ENCODE results near the gene REL.
"Not testable (repeated sequence)": the region's sequence is repeated elsewhere in the genome, so short reads cannot be mapped to it uniquely, and the experiment has no call there.

The REL gene

DNA sequence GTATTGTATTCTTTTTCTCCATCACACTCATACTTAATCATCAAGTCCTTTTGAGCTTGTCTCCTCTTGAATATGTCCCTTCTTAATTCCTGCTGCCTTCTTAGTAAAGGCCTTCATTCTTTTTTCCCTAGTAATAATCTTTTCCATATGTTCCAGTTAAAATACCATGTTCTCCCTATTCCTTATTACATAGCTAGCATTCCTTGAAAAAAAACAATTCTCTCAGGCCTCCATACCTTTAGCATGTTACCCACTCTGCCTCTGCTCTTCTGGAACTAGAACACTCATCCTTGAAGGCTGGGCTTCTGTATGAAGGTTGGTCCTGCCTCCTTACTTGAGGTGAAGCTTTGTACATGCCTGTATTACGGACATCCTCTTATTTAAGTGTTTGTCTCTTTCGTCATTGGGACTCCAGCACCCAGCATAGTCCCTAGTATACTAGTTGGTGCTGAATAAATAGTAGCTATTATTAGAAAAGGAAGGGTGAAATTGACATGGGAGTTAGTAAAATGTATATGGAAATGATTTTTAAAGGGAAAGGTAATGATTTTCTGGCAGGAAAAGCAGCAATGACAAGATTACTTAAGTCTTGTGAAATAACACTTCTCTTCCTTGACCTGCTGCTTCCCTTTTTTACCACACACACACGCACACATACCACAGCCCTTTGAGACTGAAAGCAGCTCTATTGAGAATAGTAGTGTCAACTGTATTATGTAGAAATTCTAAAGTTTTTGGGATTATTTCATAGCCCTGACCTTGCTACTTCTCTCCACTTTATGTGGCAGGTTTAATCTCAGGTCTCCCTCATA, 45.6 kb downstream of the REL start:
- DNase-seq = peak; percentile 89 to 92

DNA sequence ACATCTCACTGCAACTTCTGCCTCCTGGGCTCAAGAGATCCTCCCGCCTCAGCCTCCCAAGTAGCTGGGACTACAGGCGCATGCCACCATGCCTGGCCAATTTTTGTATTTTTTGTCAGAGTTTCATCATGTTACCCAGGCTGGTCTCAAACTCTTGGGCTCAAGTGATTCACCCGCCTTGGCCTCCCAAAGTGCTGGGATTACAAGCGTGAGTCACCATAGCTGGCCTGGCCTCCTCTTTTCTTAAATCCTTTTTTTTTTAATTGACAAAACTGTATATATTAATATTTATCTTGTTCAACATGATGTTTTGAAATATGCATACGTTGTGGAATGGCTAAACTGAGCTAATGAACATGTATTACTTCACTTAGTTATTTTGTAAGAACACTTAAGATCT, 50.7 kb downstream of the REL start:
- DNase-seq = not testable (repeated sequence)

DNA sequence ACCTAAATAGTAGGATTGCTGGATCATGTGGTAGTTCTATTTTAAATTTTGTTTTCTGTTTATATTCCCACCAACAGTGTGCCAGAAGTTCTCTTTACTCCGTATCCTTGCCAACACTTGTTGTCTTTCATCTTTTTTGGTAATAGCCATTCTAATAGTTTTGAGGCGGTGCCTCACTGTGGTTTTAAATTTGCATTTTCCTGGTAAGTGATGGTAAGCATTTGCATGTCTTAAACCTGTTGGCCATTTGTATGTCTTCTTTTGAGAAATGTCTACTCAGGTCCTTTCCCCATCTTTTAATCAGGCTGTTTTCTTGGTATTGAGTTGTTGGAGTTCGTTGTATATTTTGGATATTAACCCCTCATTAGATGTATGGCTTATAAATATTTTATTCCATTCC, 51.6 kb downstream of the REL start:
- no peak for DNase-seq

DNA sequence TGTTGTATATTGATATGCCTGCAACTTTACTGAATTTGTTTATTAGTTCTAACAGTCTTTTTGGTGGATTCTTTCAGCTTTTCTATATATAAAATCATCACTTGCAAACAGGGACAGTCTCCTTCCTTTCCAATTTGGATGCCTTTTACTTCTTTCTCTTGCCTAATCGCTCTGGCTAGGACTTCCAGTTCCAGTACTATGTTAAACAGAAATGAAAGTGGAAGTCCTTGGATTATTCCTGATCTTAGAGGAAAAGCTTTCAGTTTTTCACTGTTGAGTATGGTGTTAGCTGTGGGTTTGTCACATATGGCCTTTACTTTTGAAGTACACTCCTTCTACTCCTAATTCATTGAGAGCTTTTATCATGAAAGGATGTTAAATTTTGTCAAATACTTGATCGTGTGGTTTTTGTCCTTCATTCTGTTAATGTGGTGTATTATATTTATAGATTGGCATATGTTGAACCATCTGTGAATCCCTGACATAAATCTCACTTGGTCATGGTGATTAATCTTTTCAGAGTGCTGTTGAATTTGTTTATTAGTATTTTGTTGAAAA, 52.9 kb downstream of the REL start:
- DNase-seq = no peak

DNA sequence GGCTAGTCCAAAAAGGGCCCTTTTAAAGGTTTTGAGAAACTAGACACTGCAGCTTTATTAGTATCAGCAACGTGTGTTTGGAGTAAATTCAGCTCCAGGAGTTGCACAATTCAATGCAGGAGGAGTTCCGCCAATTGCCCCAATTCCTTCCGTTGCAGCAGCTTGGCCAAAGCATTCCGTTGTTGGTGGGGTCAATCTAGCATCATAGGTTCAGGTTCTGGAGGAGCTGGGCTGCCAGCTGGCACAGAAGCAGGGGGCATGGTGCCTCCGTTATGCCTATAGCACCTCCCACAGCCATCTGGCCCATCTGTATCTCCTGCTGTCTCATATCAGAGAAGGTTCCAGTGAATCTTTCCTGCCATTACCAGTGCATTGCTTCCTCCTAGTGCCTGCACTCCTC, 55.4 kb downstream of the REL start:
- DNase-seq = no peak

DNA sequence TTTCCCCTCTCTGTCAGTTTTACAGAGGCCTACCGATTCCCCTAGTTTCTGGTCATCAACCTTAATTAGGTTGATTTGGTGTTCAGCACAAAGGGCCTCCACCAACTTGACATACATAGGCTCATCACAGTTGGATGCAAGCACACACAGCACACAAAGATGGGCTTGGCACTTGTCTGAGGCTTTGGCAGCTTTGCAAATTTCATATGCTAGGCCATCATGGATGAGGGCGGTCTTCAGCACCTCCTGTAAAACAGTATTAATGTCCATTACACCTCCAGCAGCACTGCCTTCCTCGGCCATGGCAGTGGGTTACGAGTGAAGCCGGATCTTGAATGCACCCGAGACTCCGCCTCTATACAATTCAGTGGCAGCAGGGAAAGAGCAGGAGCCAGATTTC, 56.9 kb downstream of the REL start:
- no peak for DNase-seq

DNA sequence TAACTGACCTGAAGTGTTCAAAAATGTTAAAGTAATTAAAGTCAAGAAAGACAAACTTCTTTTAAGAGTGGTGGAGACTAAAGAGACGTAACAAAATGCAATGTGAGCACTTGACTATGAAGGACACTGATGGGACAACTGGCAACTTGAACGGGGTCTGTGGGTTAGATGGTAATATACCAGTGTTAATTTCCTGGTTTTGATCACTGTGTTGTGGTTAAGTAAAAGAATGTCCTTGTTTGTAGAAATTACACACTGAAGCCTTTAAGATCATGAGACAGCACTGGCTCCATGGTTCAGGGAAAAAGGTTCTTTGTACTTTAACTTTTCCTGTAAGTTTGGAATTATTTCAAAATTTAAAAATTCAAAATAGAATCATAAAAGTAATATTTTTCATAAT, 58.2 kb downstream of the REL start:
- no peak for DNase-seq

DNA sequence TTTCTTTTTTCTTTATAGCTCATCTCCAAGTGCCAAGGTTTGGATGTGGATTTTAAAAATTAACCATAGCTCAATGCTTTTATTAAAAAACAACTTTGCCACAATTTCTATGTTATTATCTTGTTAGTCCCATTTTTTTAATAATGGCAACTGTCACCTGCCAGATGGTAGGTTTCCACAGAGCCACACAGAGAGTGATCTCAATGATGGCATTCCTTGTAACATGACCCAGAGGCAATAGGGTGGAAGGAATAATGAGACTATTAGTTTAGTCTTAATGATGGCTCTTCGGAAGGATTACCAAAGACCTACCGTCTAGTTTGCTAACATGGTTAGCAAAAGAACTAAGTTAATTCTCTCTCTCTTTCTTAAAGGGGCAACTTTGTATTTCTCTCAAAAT, 64.0 kb downstream of the REL start:
- DNase-seq = no peak

DNA sequence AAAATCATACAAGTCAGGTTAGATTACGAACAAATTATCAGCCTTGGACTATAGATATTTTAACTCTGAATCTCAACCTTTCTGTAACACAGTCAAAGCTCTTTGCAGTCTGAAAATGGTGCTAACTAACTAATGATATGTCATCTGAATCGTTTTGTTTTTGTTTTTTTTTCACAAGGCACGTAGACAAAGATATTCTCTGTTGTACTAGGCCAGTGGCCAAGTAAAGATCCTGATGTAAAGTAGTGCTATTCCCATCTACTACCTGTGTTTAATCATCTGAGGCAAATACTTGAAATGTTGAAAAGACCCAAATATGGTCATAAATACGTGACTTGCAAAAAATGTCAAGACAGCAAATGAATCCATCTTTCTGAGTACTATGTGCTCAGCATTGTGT, 65.7 kb downstream of the REL start:
- DNase-seq = no peak

DNA sequence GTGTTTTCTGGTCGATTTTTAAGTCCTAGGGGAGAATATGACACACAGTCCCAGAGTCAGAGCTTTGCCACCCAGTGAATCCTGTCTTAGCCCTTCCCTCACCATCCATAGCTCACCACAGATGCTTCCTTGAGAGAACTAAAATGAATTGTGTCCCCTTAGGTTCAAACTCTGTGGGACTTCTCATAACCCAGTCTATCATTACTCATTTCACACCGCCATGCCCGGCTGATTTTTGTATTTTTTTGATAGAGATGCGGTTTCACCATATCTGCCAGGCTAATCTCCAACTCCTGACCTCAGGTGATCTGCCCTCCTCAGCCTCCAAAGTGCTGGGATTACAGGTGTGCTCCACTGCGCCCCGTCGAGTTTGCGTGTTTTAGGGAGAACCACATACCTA, 66.8 kb downstream of the REL start:
- DNase-seq = no peak

DNA sequence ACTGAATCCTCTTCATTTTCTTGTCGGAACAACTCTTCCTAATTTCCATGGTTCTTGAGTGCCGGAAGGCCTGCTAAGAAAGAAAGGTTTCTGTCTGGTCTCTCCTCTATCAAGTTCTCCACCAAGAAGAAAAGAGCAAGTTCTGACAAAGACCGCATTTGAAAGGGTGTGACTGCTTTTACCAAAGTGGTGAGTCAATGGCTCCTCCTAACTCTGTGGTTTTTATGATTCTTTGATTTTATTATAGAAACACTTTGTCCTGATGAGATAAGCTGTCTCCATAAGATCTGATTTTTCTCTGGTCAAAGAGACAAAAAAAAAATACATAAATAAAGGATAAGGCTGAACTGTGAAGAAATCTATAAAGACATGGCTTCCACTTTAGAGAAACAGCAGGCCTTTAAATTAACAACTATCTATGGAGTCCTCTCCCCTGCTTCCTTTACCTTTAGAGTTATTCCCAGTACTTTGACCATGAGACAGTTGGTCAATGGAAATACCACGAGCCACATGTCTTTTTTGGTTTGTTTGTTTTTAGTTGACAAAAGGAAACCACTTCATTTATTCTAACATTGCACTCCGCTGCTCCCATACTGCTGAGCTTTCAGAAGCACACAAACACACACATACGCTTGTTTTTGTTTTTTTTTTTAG, 67.7 kb downstream of the REL start:
- DNase-seq = no peak

DNA sequence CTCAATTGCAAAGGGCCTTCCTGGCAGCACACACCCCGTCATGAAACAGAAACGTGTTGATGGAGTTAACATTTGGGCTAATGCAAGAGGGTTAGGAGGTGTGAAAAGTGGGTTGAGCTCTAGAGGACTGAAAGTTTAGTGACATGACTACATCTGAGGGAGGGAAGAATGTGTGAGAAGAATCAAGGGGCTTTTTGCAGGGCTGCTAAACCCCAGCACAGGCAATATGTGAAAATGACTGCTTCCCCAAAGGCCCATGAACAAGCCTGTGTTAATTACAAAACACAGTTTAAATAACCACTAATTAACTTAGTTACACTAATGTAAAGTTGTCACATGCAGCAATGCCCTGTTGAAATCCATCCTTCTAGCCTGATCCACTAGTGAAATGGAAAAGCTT, 72.8 kb downstream of the REL start:
- DNase-seq = no peak

DNA sequence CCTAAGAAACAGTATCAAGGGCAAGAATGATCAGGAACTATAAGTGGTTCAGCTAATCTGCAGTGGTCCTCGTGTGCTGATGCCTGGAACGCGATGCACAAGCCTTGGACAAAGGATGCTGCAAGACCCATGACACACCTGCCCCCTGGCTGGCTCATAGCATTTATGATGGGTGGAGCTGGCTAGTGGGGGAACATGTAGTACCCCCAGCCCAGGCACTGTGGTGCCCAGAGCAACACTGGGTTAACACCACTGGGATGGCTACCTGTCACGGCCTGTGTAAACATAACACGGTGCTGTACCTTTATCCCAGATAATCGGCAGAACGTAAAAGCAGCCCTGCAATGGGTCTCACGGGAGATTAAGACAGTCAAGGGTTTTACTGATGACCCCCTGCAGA, 75.8 kb downstream of the REL start:
- DNase-seq = no peak

DNA sequence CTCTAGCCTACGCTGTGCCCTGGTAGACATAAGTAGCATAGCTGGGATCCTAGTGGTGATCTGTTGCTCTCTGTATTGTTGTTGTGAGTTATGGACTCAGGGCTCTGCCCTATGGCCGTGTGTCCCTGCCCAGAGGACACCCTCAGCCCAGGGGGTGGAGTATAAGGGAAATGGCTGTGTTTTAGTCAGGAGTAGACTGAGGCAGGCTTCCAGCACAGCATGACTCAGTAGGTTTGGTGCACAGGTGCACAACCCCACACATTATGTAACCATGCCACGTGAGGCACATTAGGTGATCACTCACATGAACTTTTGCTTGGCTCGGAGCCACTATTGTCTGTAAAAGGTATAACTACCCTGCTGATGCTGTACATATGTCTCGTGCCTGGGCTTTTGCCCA, 76.3 kb downstream of the REL start:
- DNase-seq = no peak

DNA sequence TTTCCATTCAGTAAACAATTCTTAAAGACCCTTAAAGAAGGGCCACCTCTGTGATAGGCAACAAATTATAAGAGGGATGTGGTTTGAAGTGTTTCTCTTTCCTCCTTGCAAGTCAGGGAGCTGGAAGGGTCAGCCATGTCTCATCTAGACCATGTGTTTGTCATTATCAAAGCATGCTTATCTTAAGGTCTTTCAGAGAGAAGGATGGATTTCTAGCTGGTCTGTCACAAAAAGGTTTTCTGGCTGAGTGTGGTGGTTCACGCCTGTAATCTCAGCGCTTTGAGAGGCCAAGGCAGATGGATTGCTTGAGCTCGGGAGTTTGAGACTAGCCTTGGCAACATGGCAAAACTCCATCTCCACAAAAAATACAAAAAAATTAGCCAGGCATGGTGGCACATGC, 77.0 kb downstream of the REL start:
- DNase-seq = no peak

DNA sequence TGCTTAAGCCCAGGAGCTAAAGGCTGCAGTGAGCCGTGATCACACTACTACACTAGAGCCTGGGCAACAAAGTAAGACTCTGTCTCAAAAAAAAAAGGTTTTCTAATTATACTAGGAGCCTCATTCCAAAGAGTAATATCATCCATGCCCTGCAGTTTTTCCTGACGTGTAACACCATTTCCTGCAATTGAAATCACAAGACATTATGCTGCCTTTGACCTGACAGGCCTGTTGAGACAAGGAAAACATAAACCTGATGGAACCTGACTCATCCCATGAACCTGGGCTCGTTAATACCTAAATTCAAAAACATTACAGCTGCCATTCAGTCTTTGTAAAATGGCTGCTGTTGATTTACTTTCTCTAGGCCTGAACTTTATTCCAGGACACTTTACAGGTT, 77.4 kb downstream of the REL start:
- DNase-seq = no peak

DNA sequence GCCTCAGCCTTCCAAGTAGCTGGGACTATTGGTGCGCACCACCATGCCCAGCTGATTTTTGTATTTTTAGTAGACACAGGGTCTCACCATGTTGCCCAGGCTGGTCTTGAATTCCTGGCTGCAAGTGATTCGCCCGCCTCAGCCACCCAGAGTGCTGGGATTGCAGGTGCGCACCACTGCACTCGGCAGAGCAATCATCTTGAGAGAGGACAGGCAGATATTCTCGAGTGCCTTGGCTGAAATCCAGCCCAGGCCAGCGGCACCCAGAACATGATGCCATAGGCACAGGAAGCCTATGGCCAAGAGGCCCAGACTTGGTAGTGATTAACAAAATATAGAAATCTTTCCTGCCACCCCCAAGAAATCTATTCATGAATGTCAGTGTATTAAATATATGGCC, 78.1 kb downstream of the REL start:
- no peak for DNase-seq

DNA sequence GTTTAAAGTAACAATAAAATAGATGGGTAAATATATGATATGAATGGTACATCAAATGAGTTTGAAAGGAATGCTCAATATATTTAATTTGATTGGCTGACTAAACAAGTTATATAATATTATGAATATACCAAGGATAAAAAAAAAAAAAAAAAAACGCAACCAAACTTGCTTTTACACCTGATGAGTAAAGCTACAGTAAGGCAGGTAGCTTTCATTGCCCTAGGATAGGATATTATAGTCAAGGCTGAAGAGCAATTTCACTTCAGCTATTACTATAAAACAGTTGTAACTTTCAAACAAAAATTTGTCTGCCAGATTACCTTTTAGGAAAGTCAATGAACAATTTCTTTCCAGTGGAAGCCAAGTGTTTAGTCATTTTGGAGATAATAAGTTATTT, 79.3 kb downstream of the REL start:
- no peak for DNase-seq

DNA sequence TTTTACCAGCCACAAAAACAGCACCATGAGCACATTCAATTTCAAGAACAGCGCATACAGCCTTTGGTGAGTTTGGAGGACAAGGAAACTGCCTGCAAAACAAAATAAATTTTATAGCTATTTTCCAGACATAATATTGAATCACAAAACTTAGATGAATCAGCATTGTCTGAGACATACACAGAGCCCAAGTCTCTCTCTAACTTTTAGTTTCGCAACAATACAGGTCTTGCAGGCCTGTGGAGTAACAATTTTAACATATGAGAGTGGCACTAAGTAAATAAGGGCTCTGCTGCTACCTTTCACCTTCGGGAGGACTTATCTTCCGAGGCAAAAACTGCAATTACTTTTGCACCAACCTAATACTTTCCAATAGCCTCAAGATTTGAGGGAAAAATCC, 80.1 kb downstream of the REL start:
- no peak for DNase-seq

DNA sequence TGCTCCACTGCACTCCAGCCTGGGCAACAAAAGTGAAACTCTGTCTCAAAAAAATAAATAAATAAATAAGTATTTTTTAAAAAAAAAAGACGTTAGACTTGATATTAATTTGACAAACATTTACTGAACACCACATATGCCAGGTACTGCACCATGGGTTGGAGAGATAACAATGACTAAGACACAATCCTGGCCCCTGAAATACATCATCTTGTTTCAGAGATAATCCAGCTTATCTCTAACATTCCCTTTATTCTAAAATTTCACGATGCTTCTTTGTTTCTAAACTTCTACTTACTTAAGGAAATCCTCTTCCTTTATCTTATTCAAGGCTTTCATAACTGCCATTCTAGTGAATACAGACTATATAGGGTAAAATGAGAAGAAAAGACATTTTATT, 81.2 kb downstream of the REL start:
- DNase-seq = no peak

DNA sequence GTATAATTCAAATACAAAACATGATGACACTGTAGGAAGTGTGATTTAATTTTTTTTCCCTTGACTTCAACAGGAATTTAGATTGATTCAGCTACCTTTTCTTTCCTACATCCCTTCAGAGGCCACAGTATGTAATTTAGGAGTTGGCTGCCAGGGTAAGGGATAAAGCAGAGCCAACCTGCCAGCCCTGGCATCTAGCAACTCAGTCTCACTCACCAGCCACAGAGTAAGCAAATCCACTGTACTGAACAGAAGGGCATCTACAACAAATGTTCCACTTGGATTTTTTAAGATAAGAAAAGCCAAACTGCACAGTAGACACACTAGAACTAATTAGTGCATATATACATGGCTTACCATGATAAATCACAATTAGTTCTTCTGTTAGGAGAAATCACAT, 81.8 kb downstream of the REL start:
- DNase-seq = no peak

DNA sequence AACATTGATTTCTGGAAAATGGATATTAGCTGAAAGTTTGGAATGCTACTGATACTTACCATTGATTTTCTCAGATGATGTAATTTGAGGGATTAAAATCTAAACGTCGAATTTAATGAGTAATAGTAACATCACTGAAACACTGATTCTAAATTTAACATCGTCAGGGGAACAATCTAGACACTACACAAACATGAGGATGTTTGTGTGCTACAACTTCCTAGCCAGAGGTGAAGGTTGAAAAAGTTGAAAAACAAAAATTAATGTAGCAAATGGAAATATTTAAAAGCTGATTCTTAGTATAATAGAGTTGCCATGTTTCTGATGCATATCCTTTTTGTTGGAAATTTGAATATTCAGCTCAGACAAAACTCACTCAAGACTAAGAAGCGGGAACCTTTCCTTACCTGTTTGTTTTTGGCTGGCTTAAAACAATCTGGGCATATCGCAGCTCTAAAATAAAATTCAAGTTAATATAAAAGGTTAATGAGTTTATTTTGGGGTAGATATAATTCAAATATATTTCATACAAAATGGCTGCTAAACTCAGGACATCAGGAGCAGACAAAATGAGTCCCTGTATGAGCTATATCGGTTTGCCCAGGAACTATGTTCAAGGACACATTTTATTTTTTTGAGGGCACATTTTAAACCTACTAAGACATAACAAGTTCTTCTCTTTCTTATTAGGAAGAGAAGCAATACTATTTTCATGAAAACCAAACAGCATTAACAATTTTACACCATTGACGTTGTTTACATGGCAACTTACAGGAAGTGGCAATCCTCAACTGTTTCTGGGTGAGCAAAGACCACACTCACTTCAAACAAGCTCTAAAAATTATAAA, 83.5 kb downstream of the REL start:
- DNase-seq = no peak

DNA sequence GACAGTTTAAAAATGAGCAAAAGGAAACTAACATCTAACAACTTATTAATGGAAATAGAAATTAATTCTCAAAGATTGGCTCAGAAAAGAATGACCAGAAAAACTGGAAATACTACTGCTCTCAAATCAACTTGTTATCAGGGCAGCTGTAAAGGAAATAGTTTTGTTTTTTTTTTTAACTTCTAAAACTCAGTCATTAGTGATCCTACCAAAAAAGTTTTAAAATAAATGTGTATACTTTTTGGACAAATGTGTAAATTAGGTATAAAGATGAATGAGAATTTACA, 84.1 kb downstream of the REL start:
- no peak for DNase-seq
